Endothelial cell of umbilical vein (primary cell): ENCODE measurements around the gene MMP24. TPM values are rescaled to one million over a fixed set of nuclear protein-coding genes. Genes with fewer than 3 reads are reported as not detected.

ENCODE experiments used
- BruUV-seq: library from RNA; stranded (reverse); fragments of 400-500 nt; replicated peaks from 2 replicates; lab custom pipeline; 2021; lab: Mats Ljungman, UMichigan
- CTCF ChIA-PET: fragments of 300-600, 350-600 bp; sonication (Branson Sonifier 250); formaldehyde crosslinking; loops from one replicate; lab custom pipeline; 2021; ENCODE audit warnings: antibody characterized with exemption, inconsistent platforms; lab: Charles Lee
- POLR2A ChIA-PET: fragments of 300-600, 350-600 bp; sonication (Branson Sonifier 250); formaldehyde crosslinking; loops from one replicate; lab custom pipeline; 2021; ENCODE audit warnings: antibody characterized with exemption, inconsistent platforms; lab: Charles Lee
- DNase-seq: peaks from one replicate; pipeline ENCODE4 v3.0.0-alpha.2; 2011; ENCODE audit warnings: low read depth, low spot score
- FAIRE-seq: peaks from 2 replicates; lab custom pipeline; 2011; peaks lifted over from hg19 to GRCh38; lab: Jason Lieb, UNC
- H2AFZ ChIP-seq: 2 replicates; pipeline ENCODE4 v1.6.0; 2012; ENCODE audit warnings: low read depth, low read length, control low read depth, inconsistent platforms
- H3K27ac ChIP-seq: 2 replicates; pipeline ENCODE4 v1.5.1; 2011; ENCODE audit warnings: low read depth, mild to moderate bottlenecking, control low read depth, low read length, moderate library complexity; ENCODE audit not compliant: insufficient read depth
- H3K27me3 ChIP-seq, 2 experiments: 2 replicates each; pipeline versions ENCODE4 v1.6.0 to v1.6.1; 2011; ENCODE audit warnings: low read length in 2 of 2, mixed read lengths in 1 of 2; ENCODE audit not compliant: control insufficient read depth in 2 of 2, insufficient read depth in 2 of 2
- H3K36me3 ChIP-seq, 2 experiments: 2 replicates in 1 of 2; 3 replicates in 1 of 2; pipeline ENCODE4 v1.5.1; 2011; ENCODE audit warnings: low read length in 2 of 2, mild to moderate bottlenecking in 1 of 2, moderate library complexity in 1 of 2; ENCODE audit not compliant: control insufficient read depth in 2 of 2, insufficient read depth in 2 of 2; ENCODE audit errors: extremely low read depth in 1 of 2
- H3K4me1 ChIP-seq: 3 replicates; pipeline ENCODE4 v1.5.1; 2011; ENCODE audit warnings: mild to moderate bottlenecking, low read length; ENCODE audit not compliant: control insufficient read depth, insufficient read depth; ENCODE audit errors: extremely low read depth
- H3K4me2 ChIP-seq: 2 replicates; pipeline ENCODE4 v1.6.1; 2011; ENCODE audit warnings: low read length, control low read depth, mixed read lengths; ENCODE audit not compliant: insufficient read depth
- H3K4me3 ChIP-seq, 3 experiments: fragments of 200-600 bp in 1 of 3; sonication (generic), shearing (Covaris generic) in 1 of 3; replicated peaks in 1 of 3; 2 replicates each; pipeline ENCODE4 v1.5.1; 2011 to 2016; ENCODE audit warnings: control low read depth in 3 of 3, low read length in 3 of 3, mild to moderate bottlenecking in 2 of 3, inconsistent platforms in 1 of 3, low read depth in 1 of 3, moderate library complexity in 1 of 3; ENCODE audit not compliant: insufficient read depth in 1 of 3
- H3K79me2 ChIP-seq: 2 replicates; pipeline ENCODE4 v1.6.0; 2012; ENCODE audit warnings: low read length, inconsistent platforms; ENCODE audit not compliant: control insufficient read depth, insufficient read depth
- H3K9ac ChIP-seq: replicated peaks from 2 replicates; pipeline ENCODE3; 2011; ENCODE audit warnings: low read length, control low read depth; ENCODE audit not compliant: insufficient read depth; ENCODE audit errors: extremely low read depth
- H3K9me1 ChIP-seq: replicated peaks from 3 replicates; pipeline ENCODE4 v1.6.0; 2011; ENCODE audit warnings: mild to moderate bottlenecking, low read length; ENCODE audit not compliant: control insufficient read depth, insufficient read depth; ENCODE audit errors: extremely low read depth
- H3K9me3 ChIP-seq: replicated peaks from 2 replicates; pipeline ENCODE4 v1.5.1; 2012; ENCODE audit warnings: low read length, inconsistent platforms; ENCODE audit not compliant: control insufficient read depth, insufficient read depth
- H4K20me1 ChIP-seq: replicated peaks from 2 replicates; pipeline ENCODE3; 2011; ENCODE audit warnings: mild to moderate bottlenecking, low read length; ENCODE audit not compliant: control insufficient read depth, insufficient read depth; ENCODE audit errors: extremely low read depth
- CTCF ChIP-seq, 2 donors: IDR thresholded peaks; 1 replicate in 1 of 2; 2 replicates in 1 of 2; pipeline ENCODE4 v1.5.1; 2011; ENCODE audit warnings: low read length in 2 of 2, mild to moderate bottlenecking in 2 of 2, moderate library complexity in 2 of 2, control low read depth in 1 of 2, inconsistent platforms in 1 of 2, low read depth in 1 of 2; ENCODE audit not compliant: insufficient read depth in 1 of 2; ENCODE audit errors: extremely low read depth in 1 of 2
- JUN ChIP-seq: IDR thresholded peaks from 2 replicates; pipeline ENCODE4 v1.6.1; 2011; ENCODE audit warnings: borderline replicate concordance, low read depth; ENCODE audit not compliant: insufficient read length, insufficient read depth
- MAX ChIP-seq: IDR thresholded peaks from 2 replicates; pipeline ENCODE4 v1.6.1; 2011; ENCODE audit not compliant: insufficient read depth, insufficient read length
- MYC ChIP-seq: IDR thresholded peaks from one replicate; pipeline ENCODE4 v1.6.1; 2011; ENCODE audit warnings: mild to moderate bottlenecking, low read depth, low read length
- POLR2AphosphoS5 ChIP-seq: IDR thresholded peaks from 2 replicates; pipeline ENCODE4 v1.6.1; 2012; ENCODE audit warnings: low read depth, mild to moderate bottlenecking, control low read depth, low read length, moderate library complexity; ENCODE audit not compliant: insufficient read depth
- dilution Hi-C: fragments of 300-500 bp; cut with MboI; formaldehyde crosslinking; loops from one replicate; pipeline ENCODE4 v1.15.0; 2019; ENCODE audit warnings: low sequenced_read_pairs; ENCODE audit not compliant: extremely low pct_ligation_motif_present
- intact Hi-C: fragments of 100-400 bp; cut with micrococcal nuclease; formaldehyde crosslinking; loops from one replicate; pipeline ENCODE4 v1.10.0; 2022
- polyA plus RNA-seq, 4 experiments: library from polyadenylated mRNA; depleted of rRNA in 3 of 4; stranded (reverse) in 3 of 4; unstranded in 1 of 4; fragments of >200 nt; gene quantifications; 2 replicates each; pipeline versions ENCODE4 v1.2.1 to v1.2.3, GENCODE V29; 2011 to 2012; ENCODE audit warnings: missing spikeins in 1 of 4
- total RNA-seq: library from RNA; stranded (reverse); gene quantifications from 2 replicates; pipeline ENCODE4 v1.2.3, GENCODE V29; 2021

Gene MMP24
- total and polyA plus RNA-seq, 2 donors (not counting 3 experiments of a cell fraction or from before 2014, with no cell fraction given) = 0.27 to 0.54 TPM

- Histone ChIP-seq H3K27me3 (peaks cover 21 to 37% of the 10 kb centered on the region in 2 experiments), H3K27ac (no peak overlapping the region), H3K9me3 (no peaks in the 10 kb centered on the region), H3K79me2 (no peaks in the 10 kb centered on the region), H2AFZ (no peak overlapping the region), H3K36me3 (no peaks in the 10 kb centered on the region), H3K9me1 (no peaks in the 10 kb centered on the region), H3K4me1 (no peaks in the 10 kb centered on the region), H3K9ac (no peak overlapping the region), H4K20me1 (no peaks in the 10 kb centered on the region), H3K4me2 (no peak overlapping the region), H3K4me3 (no peak overlapping the region)
- BruUV-seq = no TSS peak
- TF ChIP-seq CTCF (IDR thresholded peaks at IDR 0.05; ENCODE audit: extremely low read depth in 1 of 2, insufficient read depth in 1 of 2, low read depth in 1 of 2, low read length in 2 of 2) (no peak), MYC (no peak), JUN (no peak), POLR2AphosphoS5 (no peak), MAX (no peak)
- ChIA-PET CTCF (no interaction called here), POLR2A (no interaction called here)
- FAIRE-seq (no peak), DNase-seq (no peak)
- dilution Hi-C loops = no loop called here
- intact Hi-C loops = no loop called here
These were observed 12.2 kb downstream of the MMP24 start for GRCh38 chr20:35238735-35239134.
